ENCODE results near the gene RAE1. TPM values are rescaled to one million over a fixed set of nuclear protein-coding genes. Genes with fewer than 3 reads are reported as not detected.
A peak's percentile ranks its signal among the peaks of the same experiment; 100 is the strongest.

The RAE1 gene
- total RNA-seq, 1 experiment from 2014 or later = 31.3 TPM

DNA sequence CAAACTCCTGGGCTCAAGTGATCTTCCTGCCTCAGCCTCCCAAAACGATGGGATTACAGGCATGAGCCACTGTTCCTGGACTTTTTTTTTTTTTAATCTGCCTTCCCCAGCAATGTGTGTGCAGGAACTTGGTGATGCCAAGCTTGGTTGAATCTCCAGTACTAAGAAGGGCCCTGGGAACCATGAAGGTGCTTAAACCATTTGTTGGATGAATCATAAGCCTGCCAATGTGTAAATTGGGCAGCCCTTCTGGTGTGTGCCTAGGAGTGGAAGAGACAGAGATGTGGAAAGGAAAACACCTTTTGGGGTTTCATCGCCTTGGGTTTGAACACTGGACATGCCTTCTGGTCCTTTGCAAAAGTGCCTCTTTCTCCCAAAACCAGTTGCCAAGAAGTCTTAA is 28.6 kb upstream of the RAE1 start:
- ATAC-seq = no peak
- Mint-ChIP-seq H3K27ac (no peak overlapping the region), H3K4me3 (no peak overlapping the region), H3K4me1 (peaks cover 26% of the 10 kb centered on the region), H3K9me3 (no peaks in the 10 kb centered on the region), H3K36me3 (no peaks in the 10 kb centered on the region), H3K27me3 (ENCODE audit: low read depth) (no peaks in the 10 kb centered on the region; the same call in 1 of the 2 replicates)
- no peak for DNase-seq (ENCODE audit: low spot score)
- POLR2A ChIA-PET = no interaction called here
- TF ChIP-seq SMAD4 (CRISPR knock-in tag; IDR thresholded peaks at IDR 0.05) (no peak), ZBTB21 (CRISPR knock-in tag; IDR thresholded peaks at IDR 0.05; ENCODE audit: borderline replicate concordance) (no peak), MXD4 (CRISPR knock-in tag; IDR thresholded peaks at IDR 0.05; ENCODE audit: borderline replicate concordance) (no peak)
- CTCF ChIA-PET = interaction anchor here (0.8 to 2.2 kb wide), 6 partner anchors 10 to 232 kb away, joined by 3 to 12 read pairs (median 6); no protein-coding TSS in a partner anchor

DNA sequence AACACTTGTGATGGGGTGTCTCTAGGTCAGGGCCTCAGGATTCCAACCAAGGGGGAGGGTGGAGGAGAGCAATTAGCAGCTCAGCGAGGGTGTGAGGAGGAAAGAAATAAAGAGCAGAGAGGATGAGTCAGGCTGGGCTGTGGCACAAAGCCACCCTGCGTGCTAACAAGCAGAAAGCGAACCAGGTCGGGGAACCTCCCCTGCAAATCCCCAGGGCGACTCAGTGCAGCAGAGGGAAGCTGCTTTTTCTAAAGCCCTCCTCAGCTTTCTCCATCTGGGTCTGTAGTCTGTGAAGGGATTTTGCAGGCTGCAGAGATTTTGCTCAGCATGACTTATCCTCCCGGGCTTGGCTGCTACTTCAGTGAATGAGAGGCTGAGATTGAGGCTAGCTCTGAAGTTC is 28.0 kb upstream of the RAE1 start:
- ATAC-seq (peak; percentile 90), DNase-seq (ENCODE audit: low spot score) (peak; percentile 36)
- peak overlapping the region; percentile 71 for H3K27ac Mint-ChIP-seq
- POLR2A ChIA-PET = no interaction called here
- TF ChIP-seq, protein P1, sequence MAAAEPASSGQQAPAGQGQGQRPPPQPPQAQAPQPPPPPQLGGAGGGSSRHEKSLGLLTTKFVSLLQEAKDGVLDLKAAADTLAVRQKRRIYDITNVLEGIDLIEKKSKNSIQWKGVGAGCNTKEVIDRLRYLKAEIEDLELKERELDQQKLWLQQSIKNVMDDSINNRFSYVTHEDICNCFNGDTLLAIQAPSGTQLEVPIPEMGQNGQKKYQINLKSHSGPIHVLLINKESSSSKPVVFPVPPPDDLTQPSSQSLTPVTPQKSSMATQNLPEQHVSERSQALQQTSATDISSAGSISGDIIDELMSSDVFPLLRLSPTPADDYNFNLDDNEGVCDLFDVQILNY (CRISPR knock-in tag; IDR thresholded peaks at IDR 0.05) = no peak
- TF ChIP-seq, protein P2, sequence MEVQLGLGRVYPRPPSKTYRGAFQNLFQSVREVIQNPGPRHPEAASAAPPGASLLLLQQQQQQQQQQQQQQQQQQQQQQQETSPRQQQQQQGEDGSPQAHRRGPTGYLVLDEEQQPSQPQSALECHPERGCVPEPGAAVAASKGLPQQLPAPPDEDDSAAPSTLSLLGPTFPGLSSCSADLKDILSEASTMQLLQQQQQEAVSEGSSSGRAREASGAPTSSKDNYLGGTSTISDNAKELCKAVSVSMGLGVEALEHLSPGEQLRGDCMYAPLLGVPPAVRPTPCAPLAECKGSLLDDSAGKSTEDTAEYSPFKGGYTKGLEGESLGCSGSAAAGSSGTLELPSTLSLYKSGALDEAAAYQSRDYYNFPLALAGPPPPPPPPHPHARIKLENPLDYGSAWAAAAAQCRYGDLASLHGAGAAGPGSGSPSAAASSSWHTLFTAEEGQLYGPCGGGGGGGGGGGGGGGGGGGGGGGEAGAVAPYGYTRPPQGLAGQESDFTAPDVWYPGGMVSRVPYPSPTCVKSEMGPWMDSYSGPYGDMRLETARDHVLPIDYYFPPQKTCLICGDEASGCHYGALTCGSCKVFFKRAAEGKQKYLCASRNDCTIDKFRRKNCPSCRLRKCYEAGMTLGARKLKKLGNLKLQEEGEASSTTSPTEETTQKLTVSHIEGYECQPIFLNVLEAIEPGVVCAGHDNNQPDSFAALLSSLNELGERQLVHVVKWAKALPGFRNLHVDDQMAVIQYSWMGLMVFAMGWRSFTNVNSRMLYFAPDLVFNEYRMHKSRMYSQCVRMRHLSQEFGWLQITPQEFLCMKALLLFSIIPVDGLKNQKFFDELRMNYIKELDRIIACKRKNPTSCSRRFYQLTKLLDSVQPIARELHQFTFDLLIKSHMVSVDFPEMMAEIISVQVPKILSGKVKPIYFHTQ (CRISPR knock-in tag; IDR thresholded peaks at IDR 0.05) = no peak
- TF ChIP-seq, protein P3, sequence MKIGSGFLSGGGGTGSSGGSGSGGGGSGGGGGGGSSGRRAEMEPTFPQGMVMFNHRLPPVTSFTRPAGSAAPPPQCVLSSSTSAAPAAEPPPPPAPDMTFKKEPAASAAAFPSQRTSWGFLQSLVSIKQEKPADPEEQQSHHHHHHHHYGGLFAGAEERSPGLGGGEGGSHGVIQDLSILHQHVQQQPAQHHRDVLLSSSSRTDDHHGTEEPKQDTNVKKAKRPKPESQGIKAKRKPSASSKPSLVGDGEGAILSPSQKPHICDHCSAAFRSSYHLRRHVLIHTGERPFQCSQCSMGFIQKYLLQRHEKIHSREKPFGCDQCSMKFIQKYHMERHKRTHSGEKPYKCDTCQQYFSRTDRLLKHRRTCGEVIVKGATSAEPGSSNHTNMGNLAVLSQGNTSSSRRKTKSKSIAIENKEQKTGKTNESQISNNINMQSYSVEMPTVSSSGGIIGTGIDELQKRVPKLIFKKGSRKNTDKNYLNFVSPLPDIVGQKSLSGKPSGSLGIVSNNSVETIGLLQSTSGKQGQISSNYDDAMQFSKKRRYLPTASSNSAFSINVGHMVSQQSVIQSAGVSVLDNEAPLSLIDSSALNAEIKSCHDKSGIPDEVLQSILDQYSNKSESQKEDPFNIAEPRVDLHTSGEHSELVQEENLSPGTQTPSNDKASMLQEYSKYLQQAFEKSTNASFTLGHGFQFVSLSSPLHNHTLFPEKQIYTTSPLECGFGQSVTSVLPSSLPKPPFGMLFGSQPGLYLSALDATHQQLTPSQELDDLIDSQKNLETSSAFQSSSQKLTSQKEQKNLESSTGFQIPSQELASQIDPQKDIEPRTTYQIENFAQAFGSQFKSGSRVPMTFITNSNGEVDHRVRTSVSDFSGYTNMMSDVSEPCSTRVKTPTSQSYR (CRISPR knock-in tag; IDR thresholded peaks at IDR 0.05) = no peak
- TF ChIP-seq SMAD4 (CRISPR knock-in tag; IDR thresholded peaks at IDR 0.05) = no peak
- TF ChIP-seq, protein P4, sequence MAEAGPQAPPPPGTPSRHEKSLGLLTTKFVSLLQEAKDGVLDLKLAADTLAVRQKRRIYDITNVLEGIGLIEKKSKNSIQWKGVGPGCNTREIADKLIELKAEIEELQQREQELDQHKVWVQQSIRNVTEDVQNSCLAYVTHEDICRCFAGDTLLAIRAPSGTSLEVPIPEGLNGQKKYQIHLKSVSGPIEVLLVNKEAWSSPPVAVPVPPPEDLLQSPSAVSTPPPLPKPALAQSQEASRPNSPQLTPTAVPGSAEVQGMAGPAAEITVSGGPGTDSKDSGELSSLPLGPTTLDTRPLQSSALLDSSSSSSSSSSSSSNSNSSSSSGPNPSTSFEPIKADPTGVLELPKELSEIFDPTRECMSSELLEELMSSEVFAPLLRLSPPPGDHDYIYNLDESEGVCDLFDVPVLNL (CRISPR knock-in tag; IDR thresholded peaks at IDR 0.05; ENCODE audit: borderline replicate concordance, low read depth) = no peak
- TF ChIP-seq, protein P5, sequence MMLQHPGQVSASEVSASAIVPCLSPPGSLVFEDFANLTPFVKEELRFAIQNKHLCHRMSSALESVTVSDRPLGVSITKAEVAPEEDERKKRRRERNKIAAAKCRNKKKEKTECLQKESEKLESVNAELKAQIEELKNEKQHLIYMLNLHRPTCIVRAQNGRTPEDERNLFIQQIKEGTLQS (CRISPR knock-in tag; conservative IDR thresholded peaks at IDR 0.05) = no peak
- H3K4me1 Mint-ChIP-seq = peaks cover 24% of the 10 kb centered on the region
- no peaks in the 10 kb centered on the region for H3K36me3 Mint-ChIP-seq
- H3K27me3 Mint-ChIP-seq (ENCODE audit: low read depth) = no peaks in the 10 kb centered on the region; the same call in 1 of the 2 replicates
- no peaks in the 10 kb centered on the region for H3K9me3 Mint-ChIP-seq
- CTCF ChIA-PET = interaction anchor here (0.7 to 2.2 kb wide), 8 partner anchors 9 to 233 kb away, joined by 3 to 12 read pairs (median 4); no protein-coding TSS in a partner anchor
- no peak overlapping the region for H3K4me3 Mint-ChIP-seq

DNA sequence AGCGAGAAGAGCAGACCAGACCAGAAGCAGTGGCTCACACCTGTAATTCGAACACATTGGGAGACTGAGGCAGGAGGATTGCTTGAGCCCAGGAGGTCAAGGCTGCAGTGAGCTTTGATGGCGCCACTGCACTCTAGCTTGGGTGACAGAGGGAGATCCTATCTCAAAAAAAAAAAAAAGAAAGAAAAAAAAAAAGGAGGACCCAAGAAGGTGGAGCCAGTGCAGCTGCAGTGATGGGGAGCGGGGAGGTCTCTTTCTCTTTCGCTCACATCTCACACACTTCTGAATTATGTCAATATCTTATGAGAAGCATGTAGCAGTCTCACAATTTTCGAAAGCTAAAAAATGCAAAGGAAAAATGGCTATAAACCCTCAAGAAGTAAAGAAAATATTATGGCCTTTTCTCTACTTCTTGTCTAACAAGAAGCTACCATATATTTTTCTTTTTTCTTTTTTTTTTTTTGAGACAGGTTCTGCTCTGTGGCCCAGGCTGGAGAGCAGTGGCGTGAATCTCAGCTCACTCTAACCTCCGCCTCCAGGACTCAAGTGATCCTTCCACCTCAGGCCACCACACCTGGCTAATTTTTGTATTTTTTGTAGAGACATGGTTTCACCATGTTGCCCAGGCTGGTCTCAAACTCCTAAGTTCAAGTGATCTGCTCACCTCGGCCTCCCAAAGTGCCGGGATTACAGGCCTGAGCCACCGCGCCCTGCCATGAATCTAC is 25.3 kb upstream of the RAE1 start:
- H3K4me3 Mint-ChIP-seq = no peak overlapping the region
- H3K27ac Mint-ChIP-seq = no peak overlapping the region
- no peaks in the 10 kb centered on the region; the same call in 1 of the 2 replicates for H3K27me3 Mint-ChIP-seq (ENCODE audit: low read depth)
- CTCF ChIA-PET = interaction anchor here (0.7 to 10.6 kb wide), 3 partner anchors 11 to 273 kb away, joined by 3 to 239 read pairs (median 3); no protein-coding TSS in a partner anchor
- ATAC-seq = no peak
- no peaks in the 10 kb centered on the region for H3K9me3 Mint-ChIP-seq
- POLR2A ChIA-PET = no interaction called here
- H3K36me3 Mint-ChIP-seq = no peaks in the 10 kb centered on the region
- DNase-seq (ENCODE audit: low spot score) = no peak
- peaks cover 22% of the 10 kb centered on the region for H3K4me1 Mint-ChIP-seq
- TF ChIP-seq SP1 (CRISPR knock-in tag; conservative IDR thresholded peaks at IDR 0.05) (no peak), ZNF416 (CRISPR knock-in tag; IDR thresholded peaks at IDR 0.05) (no peak), IRF2 (CRISPR knock-in tag; IDR thresholded peaks at IDR 0.05; ENCODE audit: borderline replicate concordance, low read depth) (no peak), EMX1 (CRISPR knock-in tag; IDR thresholded peaks at IDR 0.05) (no peak), NR1H2 (CRISPR knock-in tag; IDR thresholded peaks at IDR 0.05) (no peak), FOXJ3 (CRISPR knock-in tag; IDR thresholded peaks at IDR 0.05; ENCODE audit: borderline replicate concordance) (no peak), GTF2I (CRISPR knock-in tag; conservative IDR thresholded peaks at IDR 0.05) (no peak)
- TF ChIP-seq, protein P1 (CRISPR knock-in tag; IDR thresholded peaks at IDR 0.05) = no peak
- TF ChIP-seq, protein P6, sequence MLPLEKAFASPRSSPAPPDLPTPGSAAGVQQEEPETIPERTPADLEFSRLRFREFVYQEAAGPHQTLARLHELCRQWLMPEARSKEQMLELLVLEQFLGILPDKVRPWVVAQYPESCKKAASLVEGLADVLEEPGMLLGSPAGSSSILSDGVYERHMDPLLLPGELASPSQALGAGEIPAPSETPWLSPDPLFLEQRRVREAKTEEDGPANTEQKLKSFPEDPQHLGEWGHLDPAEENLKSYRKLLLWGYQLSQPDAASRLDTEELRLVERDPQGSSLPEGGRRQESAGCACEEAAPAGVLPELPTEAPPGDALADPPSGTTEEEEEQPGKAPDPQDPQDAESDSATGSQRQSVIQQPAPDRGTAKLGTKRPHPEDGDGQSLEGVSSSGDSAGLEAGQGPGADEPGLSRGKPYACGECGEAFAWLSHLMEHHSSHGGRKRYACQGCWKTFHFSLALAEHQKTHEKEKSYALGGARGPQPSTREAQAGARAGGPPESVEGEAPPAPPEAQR (CRISPR knock-in tag; IDR thresholded peaks at IDR 0.05) = no peak
- TF ChIP-seq, protein P7, sequence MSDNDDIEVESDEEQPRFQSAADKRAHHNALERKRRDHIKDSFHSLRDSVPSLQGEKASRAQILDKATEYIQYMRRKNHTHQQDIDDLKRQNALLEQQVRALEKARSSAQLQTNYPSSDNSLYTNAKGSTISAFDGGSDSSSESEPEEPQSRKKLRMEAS (CRISPR knock-in tag; IDR thresholded peaks at IDR 0.05) = no peak
- TF ChIP-seq, protein P8, sequence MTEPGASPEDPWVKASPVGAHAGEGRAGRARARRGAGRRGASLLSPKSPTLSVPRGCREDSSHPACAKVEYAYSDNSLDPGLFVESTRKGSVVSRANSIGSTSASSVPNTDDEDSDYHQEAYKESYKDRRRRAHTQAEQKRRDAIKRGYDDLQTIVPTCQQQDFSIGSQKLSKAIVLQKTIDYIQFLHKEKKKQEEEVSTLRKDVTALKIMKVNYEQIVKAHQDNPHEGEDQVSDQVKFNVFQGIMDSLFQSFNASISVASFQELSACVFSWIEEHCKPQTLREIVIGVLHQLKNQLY (CRISPR knock-in tag; IDR thresholded peaks at IDR 0.05) = no peak

Data from WTC11 (cell line).